GM18505 (cell line): ENCODE measurements around the gene OCIAD1.
"Not testable (repeated sequence)": the region's sequence is repeated elsewhere in the genome, so short reads cannot be mapped to it uniquely, and the experiment has no call there.

Experiments used
- ATAC-seq: cut with Tn5 transposase; IDR thresholded peaks from one replicate; pipeline ENCODE4 v1.9.1; 2021; ENCODE audit not compliant: unreplicated experiment
- POLR2A ChIP-seq: IDR thresholded peaks from 4 replicates; pipeline ENCODE4 v1.6.1; 2011; ENCODE audit warnings: borderline replicate concordance; ENCODE audit not compliant: insufficient read depth, insufficient read length; ENCODE audit errors: extremely low read depth

The OCIAD1 gene

DNA sequence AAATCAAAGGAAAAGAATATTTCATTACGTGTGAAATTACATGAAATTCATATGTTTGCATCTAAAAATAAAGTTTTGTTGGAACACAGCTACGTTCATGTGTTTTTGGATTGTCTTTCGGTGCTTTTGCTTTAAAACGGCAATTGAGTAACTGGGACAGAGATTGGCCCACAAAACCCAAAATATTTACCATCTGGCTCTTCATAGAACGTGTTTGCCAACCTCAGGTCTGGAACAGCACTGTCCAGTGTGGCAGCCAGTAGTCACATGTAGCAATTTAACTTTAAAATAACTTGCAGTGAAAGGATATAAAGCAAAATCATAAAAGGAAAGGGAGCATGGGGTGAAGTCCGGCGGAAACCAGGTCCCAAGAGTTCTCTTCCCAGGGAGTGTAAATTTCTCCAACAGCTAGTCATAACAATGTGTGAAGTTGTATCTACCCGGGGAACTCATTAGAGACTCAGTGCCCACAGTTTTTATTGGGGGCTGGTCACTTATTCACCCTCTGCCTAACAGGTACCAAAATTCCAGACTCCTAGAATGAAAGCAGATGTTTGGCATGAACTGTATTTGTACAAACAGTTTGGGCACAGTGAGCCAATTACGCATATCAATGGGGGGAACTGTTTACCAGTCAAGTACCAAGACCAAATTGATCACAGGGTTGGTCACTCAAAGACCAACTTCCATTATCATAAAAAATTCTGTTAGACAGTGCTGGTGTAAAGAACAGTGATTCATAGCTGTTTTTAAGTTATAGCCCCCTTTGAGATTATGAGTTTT lies 10.3 kb downstream of the OCIAD1 start:
- ATAC-seq = no peak
- TF ChIP-seq POLR2A = no peak

DNA sequence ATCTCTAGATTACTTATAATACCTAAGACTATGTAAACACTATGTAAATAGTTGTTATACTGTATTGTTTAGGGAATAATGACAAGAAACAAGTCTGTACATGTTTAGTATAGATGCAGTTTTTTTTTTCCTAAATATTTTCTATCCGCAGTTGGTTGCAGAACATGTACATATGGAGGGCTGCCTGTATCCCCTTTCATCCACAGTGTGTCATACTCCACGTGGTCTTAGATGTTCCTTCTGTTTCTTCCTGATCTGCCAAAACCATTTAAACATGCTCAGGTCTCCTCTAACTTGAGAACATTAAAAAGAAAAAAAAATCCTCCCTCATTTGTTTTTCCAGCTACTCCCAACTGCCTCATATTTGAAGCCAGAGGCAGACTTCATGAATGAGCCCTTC lies 14.0 kb downstream of the OCIAD1 start:
- no peak for TF ChIP-seq POLR2A
- ATAC-seq = no peak

DNA sequence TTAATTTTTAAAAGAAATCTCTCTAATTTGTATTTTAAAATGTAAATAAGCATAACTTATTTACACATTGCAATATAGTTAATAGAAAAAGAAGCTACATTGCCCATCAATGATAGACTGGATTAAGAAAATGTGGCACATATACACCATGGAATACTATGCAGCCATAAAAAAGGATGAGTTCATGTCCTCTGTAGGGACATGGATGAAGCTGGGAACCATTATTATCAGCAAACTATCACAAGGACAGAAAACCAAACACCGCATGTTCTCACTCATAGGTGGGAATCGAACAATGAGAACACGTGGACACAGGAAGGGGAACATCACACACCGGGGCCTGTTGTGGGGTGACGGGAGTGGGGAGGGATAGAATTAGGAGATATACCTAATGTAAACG lies 17.9 kb downstream of the OCIAD1 start:
- not testable (repeated sequence) for ATAC-seq

- TF ChIP-seq POLR2A = no peak
- ATAC-seq = no peak
These were observed 20.8 kb downstream of the OCIAD1 start for GRCh38 chr4:48851651-48852050.

DNA sequence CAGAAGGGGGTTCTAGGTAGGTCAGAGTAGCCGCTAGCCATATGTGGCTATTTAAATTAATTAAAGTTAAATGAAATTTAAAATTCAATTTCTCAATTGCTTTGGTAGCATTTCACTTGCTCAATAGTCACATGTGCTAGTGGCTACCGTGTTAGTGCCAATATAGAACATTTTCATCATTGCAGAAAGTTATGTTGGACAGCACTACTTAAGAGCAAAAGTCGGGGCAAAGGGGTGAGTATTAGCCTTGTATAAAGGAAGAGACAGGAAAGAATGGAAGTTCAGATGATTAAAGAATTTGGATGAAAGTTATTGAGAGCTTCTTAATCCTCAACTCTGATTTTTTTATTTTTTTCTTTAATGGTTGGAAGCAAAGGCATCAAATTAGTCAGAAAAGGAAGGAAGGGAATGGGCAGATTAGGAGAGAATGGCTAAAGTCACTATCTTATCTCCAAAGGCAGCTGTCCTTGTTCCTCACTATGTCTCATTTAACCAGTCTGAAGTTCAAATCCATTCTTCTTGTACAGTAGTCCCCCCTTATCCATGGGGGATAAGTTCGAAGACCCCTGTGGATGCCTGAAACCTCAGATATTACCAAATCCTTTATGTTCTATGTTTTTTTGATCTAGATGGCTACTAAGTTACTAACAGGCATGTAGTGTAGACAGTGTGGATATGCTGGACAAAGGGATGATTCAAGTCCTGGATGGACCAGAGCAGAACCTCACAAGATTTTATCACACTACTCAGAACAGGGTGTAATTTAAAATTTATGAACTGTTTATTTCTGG lies 22.9 kb downstream of the OCIAD1 start:
- TF ChIP-seq POLR2A = no peak
- ATAC-seq = no peak

GRCh38 chr4:48854395-48854683 lies 23.5 kb downstream of the OCIAD1 start:
- TF ChIP-seq POLR2A = no peak
- ATAC-seq = no peak

DNA sequence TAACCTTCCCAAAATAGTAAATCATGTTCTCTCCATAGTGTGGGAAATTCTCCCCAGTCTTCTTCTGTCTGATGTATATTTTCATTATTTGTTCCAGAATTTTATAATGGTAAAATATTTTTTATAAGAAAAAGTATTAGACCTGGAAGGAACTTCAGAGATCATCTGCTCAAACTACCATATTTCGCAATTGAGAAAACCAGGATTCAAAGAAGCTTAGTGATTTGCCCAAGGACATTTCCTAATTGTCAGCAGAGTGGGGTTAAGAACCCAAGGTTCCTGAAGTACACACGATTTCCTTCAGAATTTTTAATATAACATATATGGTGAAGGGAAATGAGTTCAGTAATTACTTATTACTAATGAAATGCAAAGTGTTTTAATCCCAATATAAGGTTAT lies 24.1 kb downstream of the OCIAD1 start:
- no peak for ATAC-seq
- no peak for TF ChIP-seq POLR2A

DNA sequence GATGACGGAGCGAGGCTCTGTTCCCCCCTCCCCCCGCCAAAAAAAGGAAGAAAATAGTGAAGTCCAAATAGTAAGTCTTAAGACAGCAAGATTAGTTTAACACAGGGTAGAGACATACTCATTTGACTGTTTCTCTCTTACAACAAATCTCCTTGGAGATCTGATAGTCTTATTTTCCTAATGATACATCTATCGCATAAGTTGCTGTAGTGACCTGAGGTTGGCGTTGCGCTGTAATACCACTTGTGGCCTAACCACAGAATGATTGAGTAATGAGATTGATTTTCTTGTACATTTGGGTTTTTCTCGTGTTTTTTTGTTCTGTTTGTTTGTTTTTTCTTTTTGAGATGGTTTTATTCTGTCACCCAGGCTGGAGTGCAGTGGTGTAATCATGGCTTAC lies 27.2 kb downstream of the OCIAD1 start:
- no peak for ATAC-seq
- no peak for TF ChIP-seq POLR2A

DNA sequence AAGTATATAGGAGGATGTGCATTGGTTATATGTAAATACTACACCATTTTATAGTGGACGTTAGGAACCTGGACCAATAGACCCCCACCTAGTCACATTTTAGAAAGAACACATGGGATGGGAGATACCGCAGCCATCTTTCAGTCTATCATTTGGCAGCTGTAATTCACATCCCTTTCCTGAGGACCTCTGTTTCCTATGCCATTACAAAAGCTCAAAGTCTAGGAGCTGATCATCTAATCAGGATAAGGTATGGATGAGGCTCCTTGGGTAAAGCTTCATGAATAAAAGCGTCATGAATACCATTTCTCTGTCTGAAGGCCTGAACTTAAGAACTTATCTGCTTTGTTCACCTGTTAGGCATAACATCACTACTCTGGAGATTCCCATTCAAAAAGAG lies 31.1 kb downstream of the OCIAD1 start:
- TF ChIP-seq POLR2A = no peak
- ATAC-seq = no peak

- no peak for TF ChIP-seq POLR2A
- ATAC-seq = no peak
These were observed 31.8 kb downstream of the OCIAD1 start for GRCh38 chr4:48862661-48863060.

- TF ChIP-seq POLR2A = no peak
- no peak for ATAC-seq
These were observed 32.8 kb downstream of the OCIAD1 start for GRCh38 chr4:48863728-48864127.

DNA sequence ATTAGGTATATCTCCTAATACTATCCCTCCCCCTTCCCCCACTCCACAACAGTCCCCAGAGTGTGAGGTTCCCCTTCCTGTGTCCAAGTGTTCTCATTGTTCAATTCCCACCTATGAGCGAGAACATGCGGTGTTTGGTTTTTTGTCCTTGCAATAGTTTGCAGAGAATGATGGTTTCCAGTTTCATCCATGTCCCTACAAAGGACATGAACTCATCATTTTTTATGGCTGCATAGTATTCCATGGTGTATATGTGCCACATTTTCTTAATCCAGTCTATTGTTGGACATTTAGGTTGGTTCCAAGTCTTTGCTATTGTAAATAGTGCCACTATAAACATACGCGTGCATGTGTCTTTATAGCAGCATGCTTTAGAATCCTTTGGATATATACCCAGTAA lies 33.8 kb downstream of the OCIAD1 start:
- not testable (repeated sequence) for ATAC-seq

DNA sequence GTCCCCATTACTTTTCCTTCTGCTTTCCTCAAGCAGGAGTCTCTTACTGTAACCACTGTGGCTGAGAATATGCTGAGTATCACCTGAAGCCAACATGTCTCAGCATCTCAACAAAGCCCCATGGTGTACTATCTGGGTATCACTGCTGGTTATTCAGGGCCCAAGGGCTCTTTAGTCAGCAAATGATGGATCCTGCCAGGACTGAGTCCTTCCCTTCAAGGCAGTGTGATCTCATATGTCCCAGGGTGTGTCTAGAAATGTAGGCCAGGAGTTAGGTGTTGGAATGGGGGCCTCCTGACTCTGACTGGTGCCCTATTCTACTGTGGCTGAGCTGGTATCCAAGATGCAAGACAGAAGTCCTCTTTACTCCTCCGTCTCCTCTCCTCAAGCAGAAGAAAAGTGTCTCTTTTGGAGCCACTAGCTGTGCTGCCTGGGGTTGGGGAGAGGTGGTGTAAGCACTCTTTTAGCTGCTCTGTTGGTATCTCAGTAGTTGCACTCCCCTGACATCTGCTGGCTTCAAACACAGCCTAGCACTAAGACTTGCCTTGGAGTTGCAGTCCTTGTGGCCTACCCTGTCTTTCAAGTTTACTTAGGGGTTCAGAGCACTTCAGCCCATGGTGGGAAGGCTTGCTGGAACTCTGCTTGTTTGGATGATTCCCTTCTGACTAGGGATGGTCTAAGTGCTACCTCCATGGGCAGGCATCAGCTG lies 47.1 kb downstream of the OCIAD1 start:
- no peak for TF ChIP-seq POLR2A

DNA sequence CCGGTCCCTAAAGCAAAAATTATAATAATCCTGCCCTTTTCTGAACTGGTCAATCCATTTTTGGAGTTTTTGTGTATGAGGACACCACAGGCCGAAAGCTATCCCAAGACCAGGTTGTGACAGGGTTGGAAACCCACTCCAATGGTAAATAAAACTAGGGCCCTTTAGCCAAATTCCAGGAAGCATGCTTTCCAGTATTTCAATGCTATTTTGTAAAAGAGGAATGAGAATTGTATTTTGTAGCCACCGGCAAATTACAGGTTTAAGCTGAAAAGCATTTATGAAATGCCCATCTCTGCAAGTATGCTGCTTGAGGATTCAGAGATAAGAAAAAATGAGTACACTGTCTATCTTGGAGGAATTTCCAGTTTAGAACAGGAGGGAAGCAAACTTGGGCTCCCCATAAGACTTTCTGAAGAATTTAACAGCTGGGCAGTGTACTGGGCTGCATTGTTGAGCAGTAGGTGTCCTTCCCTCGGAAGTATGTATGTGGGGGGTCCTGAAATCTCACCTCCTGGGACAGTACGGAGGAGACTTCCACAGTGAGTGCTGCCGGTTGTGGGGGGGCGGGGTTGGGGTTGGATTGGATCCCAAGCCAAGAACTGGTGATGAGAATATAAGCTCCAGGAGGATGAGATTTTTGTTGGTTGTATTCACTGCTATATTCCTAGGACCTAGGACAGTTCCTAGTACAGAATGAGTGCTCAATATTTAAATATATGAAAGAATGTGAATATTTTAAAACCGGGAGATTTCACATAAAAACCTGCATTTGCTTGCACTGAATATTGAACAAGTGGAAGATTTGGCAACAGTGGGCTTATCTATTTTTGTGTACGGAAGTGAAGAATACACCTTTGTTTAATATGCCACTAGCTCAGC lies 48.9 kb downstream of the OCIAD1 start:
- no peak for TF ChIP-seq POLR2A
- no peak for ATAC-seq

More for the DNA sequence above, 47.1 kb downstream of the OCIAD1 start:
- no peak for ATAC-seq

- not testable (repeated sequence) for ATAC-seq
These were observed 50.8 kb downstream of the OCIAD1 start for GRCh38 chr4:48881646-48882045.

DNA sequence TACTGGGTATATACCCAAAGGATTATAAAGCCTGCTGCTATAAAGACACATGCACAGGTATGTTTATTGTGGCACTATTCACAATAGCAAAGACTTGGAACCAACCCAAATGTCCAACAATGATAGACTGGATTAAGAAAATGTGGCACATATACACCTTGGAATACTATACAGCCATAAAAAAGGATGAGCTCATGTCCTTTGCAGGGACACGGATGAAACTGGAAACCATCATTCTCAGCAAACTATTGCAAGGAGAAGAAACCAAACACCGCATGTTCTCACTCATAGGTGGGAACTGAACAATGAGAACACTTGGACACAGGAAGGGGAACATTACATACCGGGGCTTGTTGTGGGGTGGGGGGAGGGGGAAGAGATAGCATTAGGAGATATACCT lies 58.9 kb downstream of the OCIAD1 start:
- ATAC-seq = not testable (repeated sequence)
